Naive thymus-derived CD8-positive, alpha-beta T cell (primary cell): ENCODE results near the gene IQSEC3. TPM values are rescaled to one million over a fixed set of nuclear protein-coding genes. Genes with fewer than 3 reads are reported as not detected.
"Not testable (repeated sequence)": the region's sequence is repeated elsewhere in the genome, so short reads cannot be mapped to it uniquely, and the experiment has no call there.

Source experiments
- ATAC-seq, 2 donors: fragments of 150-1000 bp; cut with Tn5 transposase in 1 of 2; sonication (Bioruptor Pico), chemical (Tn5 transposase) in 1 of 2; 1 replicate in 1 of 2; 2 replicates in 1 of 2; pipeline ENCODE4 v1.10.0; 2021; ENCODE audit warnings: mild to moderate bottlenecking in 2 of 2, moderate library complexity in 2 of 2
- POLR2A ChIA-PET: fragments of 350-600 bp; sonication (Branson Sonifier 250); formaldehyde crosslinking; loops from one replicate; lab custom pipeline; 2021; ENCODE audit warnings: antibody characterized with exemption; lab: Charles Lee
- DNase-seq, 10 donors: peaks; one replicate each; pipeline versions ENCODE4 v3.0.0 to v3.0.0-alpha.2; 2020 to 2022
- H3K27ac Mint-ChIP-seq, 10 donors: one replicate each; pipeline ENCODE4 v1.8.0; 2020 to 2022; ENCODE audit warnings: mild to moderate bottlenecking in 10 of 10, mixed read lengths in 10 of 10, moderate library complexity in 4 of 10, inconsistent platforms in 1 of 10
- H3K27me3 Mint-ChIP-seq, 5 donors: one replicate each; pipeline ENCODE4 v1.8.0; 2021 to 2022; ENCODE audit warnings: mixed read lengths in 5 of 5
- H3K36me3 Mint-ChIP-seq, 3 donors: one replicate each; pipeline ENCODE4 v1.8.0; 2020 to 2022; ENCODE audit warnings: mixed read lengths in 3 of 3, mild to moderate bottlenecking in 2 of 3, inconsistent platforms in 1 of 3
- H3K4me1 Mint-ChIP-seq, 4 donors: one replicate each; pipeline ENCODE4 v1.8.0; 2021 to 2022; ENCODE audit warnings: mixed read lengths in 4 of 4
- H3K4me3 Mint-ChIP-seq, 10 donors: one replicate each; pipeline ENCODE4 v1.8.0; 2020 to 2022; ENCODE audit warnings: mild to moderate bottlenecking in 10 of 10, mixed read lengths in 10 of 10, moderate library complexity in 6 of 10, inconsistent platforms in 1 of 10
- H3K9me3 Mint-ChIP-seq, 9 donors: one replicate each; pipeline ENCODE4 v1.8.0; 2020 to 2022; ENCODE audit warnings: mixed read lengths in 9 of 9, mild to moderate bottlenecking in 3 of 9, inconsistent platforms in 1 of 9, moderate library complexity in 1 of 9
- polyA plus RNA-seq, 3 donors: library from polyadenylated mRNA; unstranded; fragments of 300-500 nt; fragmentation: Illumina TruSeq; gene quantifications; one replicate each; pipeline ENCODE4 v1.2.3, GENCODE V29; 2021
- total RNA-seq, 8 experiments: library from RNA in 2 of 8; stranded (reverse) in 2 of 8; gene quantifications; one replicate each; pipeline ENCODE4 v1.2.3 and lab custom pipeline; 2021 to 2026

IQSEC3 gene
- total and polyA plus RNA-seq, 5 experiments from 2014 or later, result 0.42 to 19.3 (median 1.1) TPM

DNA sequence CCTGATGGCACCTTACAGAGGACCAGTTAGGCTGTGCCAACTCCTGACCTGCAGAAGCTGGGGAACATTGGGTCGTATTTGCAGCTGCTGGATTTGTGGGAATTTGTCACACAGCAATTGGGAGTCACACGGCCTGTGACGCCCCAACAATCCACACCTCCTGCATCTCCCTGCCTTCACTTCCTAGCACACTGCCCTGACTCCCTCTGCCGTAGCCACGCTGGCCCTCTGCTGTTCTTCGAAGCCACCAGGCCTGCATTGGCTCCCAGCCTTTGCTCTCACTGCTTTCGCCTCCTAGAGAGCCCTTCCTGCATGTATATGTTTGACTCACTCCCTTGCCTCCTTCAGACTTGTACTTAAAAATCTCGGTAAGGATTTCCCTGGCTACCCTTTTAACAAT lies 22.2 kb upstream of the IQSEC3 start:
- H3K27ac Mint-ChIP-seq, H3K9me3 Mint-ChIP-seq, DNase-seq, H3K36me3 Mint-ChIP-seq, ATAC-seq, H3K4me3 Mint-ChIP-seq, H3K4me1 Mint-ChIP-seq, POLR2A ChIA-PET: not testable (repeated sequence)
- H3K27me3 Mint-ChIP-seq, result peaks cover 10 to 39% (median 25%) of the 10 kb centered on the region in 5 donors

DNA sequence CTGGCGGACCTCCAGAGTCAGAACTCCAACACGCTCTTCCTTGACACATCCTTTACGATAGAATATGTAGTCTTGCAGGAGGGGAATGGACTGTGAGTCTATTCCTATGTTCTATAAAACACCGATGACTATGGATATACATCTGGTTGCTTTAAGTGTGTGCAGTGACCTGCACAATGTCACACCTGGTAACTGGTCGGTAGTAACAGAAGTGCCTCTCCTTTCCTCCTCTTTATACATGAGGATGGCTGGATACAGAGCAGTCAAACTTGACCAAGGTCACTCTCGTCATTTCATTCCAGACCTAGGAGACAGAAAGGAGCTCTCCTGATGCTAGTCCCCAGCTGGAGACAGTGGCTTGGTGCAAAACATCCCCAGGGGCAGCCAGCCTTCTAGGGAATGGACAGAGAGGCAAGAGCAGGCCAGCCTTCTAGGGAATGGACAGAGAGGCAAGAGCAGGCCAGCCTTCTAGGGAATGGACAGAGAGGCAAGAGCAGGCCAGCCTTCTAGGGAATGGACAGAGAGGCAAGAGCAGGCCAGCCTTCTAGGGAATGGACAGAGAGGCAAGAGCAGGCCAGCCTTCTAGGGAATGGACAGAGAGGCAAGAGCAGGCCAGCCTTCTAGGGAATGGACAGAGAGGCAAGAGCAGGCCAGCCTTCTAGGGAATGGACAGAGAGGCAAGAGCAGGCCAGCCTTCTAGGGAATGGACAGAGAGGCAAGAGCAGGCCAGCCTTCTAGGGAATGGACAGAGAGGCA lies 21.2 kb upstream of the IQSEC3 start:
- ATAC-seq, H3K4me3 Mint-ChIP-seq, H3K27ac Mint-ChIP-seq, H3K36me3 Mint-ChIP-seq, POLR2A ChIA-PET, H3K4me1 Mint-ChIP-seq, H3K9me3 Mint-ChIP-seq, DNase-seq: not testable (repeated sequence)
- peaks cover 12 to 50% (median 27%) of the 10 kb centered on the region in 5 donors for H3K27me3 Mint-ChIP-seq

DNA sequence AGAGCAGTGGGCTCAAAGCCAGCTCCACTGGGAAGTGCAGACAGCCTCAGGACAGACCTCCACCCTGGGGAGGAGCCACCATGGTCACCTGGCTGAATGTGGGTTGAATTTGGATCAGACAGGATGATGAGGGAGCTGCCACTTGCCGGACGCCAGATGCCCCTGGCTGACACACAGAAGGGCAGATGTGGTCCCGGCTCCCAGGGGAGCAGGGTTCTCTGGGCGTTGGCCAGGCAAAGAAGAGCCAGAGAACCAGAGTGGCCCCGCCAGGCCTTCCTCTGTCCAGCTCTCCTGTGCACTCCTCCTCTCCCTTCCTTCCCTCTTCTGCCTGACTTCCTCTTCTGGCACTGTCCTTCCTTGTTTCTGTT lies 20.6 kb upstream of the IQSEC3 start:
- H3K27ac Mint-ChIP-seq, DNase-seq, H3K4me1 Mint-ChIP-seq, H3K9me3 Mint-ChIP-seq, H3K36me3 Mint-ChIP-seq, ATAC-seq, POLR2A ChIA-PET, H3K4me3 Mint-ChIP-seq: not testable (repeated sequence)
- H3K27me3 Mint-ChIP-seq, result peaks cover 14 to 55% (median 27%) of the 10 kb centered on the region in 5 donors

- ATAC-seq, H3K4me1 Mint-ChIP-seq, H3K9me3 Mint-ChIP-seq, H3K4me3 Mint-ChIP-seq, DNase-seq, POLR2A ChIA-PET, H3K27ac Mint-ChIP-seq, H3K36me3 Mint-ChIP-seq: not testable (repeated sequence)
- H3K27me3 Mint-ChIP-seq, result peaks cover 19 to 61% (median 28%) of the 10 kb centered on the region in 5 donors
Measured at GRCh38 chr12:46542-46941, 20.0 kb upstream of the IQSEC3 start.

GRCh38 chr12:47699-48226 lies 18.8 kb upstream of the IQSEC3 start:
- POLR2A ChIA-PET, DNase-seq, H3K36me3 Mint-ChIP-seq, H3K4me3 Mint-ChIP-seq, H3K4me1 Mint-ChIP-seq, ATAC-seq, H3K27ac Mint-ChIP-seq, H3K9me3 Mint-ChIP-seq: not testable (repeated sequence)
- peaks cover 24 to 70% (median 35%) of the 10 kb centered on the region in 5 donors for H3K27me3 Mint-ChIP-seq

- H3K27me3 Mint-ChIP-seq, result peaks cover 32 to 84% (median 43%) of the 10 kb centered on the region in 5 donors
- H3K36me3 Mint-ChIP-seq, POLR2A ChIA-PET, ATAC-seq, DNase-seq, H3K4me3 Mint-ChIP-seq, H3K9me3 Mint-ChIP-seq, H3K4me1 Mint-ChIP-seq: not testable (repeated sequence)
- peak overlapping the region in 1 of 10 donors; percentile 2 for H3K27ac Mint-ChIP-seq
Measured at GRCh38 chr12:49149-49548, 17.4 kb upstream of the IQSEC3 start.

DNA sequence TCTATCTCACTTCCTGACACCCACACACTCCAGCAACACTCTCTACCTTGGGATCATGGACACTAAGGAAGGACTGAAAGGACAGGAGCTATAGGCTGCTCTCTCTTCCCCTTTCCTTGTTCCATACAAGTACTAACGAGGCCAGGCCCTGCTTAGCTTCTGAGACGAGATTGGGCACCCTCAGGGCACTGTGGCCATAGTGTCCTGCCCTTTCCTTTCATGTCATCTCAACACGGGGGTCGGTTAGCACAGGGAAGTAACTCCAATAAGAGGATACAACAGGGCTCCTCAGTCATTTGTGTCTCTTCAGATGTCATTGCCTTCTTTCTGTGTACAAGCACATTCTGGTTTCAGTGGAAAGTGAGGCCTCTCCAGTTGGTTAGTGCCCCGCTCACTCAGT lies 15.5 kb upstream of the IQSEC3 start:
- H3K36me3 Mint-ChIP-seq, H3K4me3 Mint-ChIP-seq, POLR2A ChIA-PET, ATAC-seq, H3K4me1 Mint-ChIP-seq, H3K9me3 Mint-ChIP-seq, H3K27ac Mint-ChIP-seq, DNase-seq: not testable (repeated sequence)
- H3K27me3 Mint-ChIP-seq, result peaks cover 29 to 94% (median 50%) of the 10 kb centered on the region in 5 donors

DNA sequence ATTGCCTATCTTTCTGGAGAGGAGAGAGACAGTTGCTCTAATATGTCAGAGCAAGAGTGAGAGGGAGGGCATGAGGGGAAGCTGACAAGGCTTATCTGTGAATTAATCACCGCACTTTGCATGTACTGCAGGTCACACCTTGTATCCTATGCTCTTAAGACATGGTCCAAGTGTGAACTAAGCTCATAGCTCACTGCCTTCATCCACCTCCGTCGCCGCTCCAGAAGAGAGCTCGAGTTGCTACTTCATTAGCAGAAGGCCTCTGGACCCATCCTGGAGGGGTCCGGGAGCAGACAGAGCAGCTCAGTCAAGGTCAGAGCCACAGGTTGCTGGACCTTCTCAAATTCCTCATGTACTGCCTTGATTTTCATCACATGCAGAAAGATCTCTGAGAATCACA lies 14.6 kb upstream of the IQSEC3 start:
- H3K27ac Mint-ChIP-seq, H3K4me3 Mint-ChIP-seq, DNase-seq, POLR2A ChIA-PET, H3K4me1 Mint-ChIP-seq, ATAC-seq: not testable (repeated sequence)
- Mint-ChIP-seq H3K36me3 (peaks cover 0 to 12% (median 0%) of the 10 kb centered on the region in 3 donors), H3K27me3 (peaks cover 33 to 94% (median 54%) of the 10 kb centered on the region in 5 donors), H3K9me3 (peaks cover 0 to 11% (median 2%) of the 10 kb centered on the region in 9 donors)

DNA sequence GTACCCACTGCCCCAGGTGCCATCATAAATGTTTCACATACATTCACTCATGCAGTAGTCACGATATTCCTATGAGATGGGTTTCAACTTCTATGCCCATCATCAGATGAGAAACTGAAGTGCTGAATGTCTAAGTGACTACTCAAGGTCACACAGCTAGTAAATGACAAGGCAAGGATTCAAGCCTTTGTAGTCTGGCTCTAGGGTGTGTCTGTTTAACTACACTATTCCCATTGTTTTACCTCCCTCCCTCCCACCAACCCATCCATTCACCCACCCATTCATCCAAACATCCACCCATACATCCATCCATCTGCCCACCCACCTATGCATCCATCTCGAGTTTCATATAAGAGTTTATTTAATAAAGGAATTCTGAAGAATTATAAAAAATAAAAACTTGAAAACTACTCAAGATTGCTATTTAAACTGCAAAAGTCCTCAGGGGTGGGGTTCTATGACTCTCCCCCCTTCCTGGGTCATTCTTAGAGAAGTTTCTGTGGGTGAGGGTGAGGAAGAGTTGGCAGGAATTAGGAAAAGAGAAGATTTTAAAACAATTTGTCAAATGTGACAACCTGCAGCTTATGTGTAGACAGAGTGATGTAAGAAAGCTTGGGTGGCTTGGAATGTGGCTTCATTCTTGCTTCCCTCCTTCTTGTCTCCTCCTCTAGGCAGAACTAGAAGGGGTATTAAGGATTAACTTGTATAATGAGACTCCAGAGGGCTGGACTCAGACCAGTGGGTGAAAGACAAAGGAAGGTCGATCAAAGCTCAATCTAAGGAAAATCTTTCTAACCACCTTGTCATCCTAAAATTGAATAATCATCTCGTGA lies 13.4 kb upstream of the IQSEC3 start:
- H3K4me3 Mint-ChIP-seq, DNase-seq, ATAC-seq, H3K27ac Mint-ChIP-seq, POLR2A ChIA-PET, H3K4me1 Mint-ChIP-seq: not testable (repeated sequence)
- peaks cover 40 to 96% (median 62%) of the 10 kb centered on the region in 5 donors for H3K27me3 Mint-ChIP-seq
- H3K36me3 Mint-ChIP-seq, result peaks cover 1 to 19% (median 9%) of the 10 kb centered on the region in 3 donors
- peaks cover 0 to 23% (median 12%) of the 10 kb centered on the region in 9 donors for H3K9me3 Mint-ChIP-seq

- ATAC-seq, result no peak
- no peak for DNase-seq
- Mint-ChIP-seq H3K4me3 (no peak overlapping the region), H3K36me3 (peaks cover 4 to 28% (median 14%) of the 10 kb centered on the region in 3 donors), H3K4me1 (peaks cover 0 to 5% (median 0%) of the 10 kb centered on the region in 4 donors), H3K27me3 (peaks cover 47 to 97% (median 69%) of the 10 kb centered on the region in 5 donors), H3K9me3 (peaks cover 8 to 32% (median 21%) of the 10 kb centered on the region in 9 donors), H3K27ac (no peak overlapping the region)
- POLR2A ChIA-PET, result no interaction called here
Measured at GRCh38 chr12:53735-54730, 12.5 kb upstream of the IQSEC3 start.

DNA sequence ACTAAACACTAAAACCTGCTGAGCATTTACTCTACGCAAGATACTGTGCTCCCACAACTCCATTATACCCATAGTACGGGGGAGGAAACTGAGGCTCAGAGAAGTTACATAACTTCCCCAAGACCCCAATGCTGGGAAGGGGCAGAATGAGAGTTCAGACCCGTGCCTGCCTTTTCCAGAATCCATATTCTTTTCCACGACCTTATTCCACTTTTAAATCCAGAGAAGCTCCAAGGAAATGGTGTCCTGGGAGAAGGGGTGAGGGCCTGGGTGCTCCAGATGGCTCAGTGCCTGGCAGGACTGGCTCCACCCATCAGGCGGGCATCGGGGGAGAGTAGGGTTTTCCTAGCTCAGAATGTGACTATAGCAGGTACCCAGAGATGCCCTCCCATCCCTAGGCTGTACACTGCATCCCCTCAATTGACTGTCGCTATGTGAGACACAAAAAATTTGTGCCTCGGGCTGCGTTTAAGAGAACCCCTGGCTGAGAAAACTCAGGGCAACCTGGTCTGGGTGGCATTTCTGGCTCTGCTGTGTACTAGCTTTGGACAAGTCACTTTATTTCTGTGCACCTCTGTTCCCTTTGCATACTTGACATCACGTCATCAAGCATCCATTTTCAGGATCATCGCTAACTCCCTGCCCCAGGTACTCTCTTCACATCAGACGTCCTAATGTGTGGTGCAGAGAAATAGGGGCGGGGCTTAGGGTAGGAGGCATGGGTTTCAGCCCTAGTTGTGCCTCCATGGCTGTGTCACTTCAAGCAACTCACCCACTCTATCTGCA lies 11.6 kb upstream of the IQSEC3 start:
- Mint-ChIP-seq H3K27me3 (peaks cover 52 to 97% (median 70%) of the 10 kb centered on the region in 5 donors), H3K36me3 (peaks cover 4 to 36% (median 14%) of the 10 kb centered on the region in 3 donors), H3K9me3 (peaks cover 12 to 38% (median 25%) of the 10 kb centered on the region in 9 donors), H3K4me1 (peaks cover 0 to 3% (median 0%) of the 10 kb centered on the region in 4 donors), H3K27ac (no peak overlapping the region), H3K4me3 (no peak overlapping the region)
- POLR2A ChIA-PET, result no interaction called here
- ATAC-seq (no peak), DNase-seq (no peak)
